Measurements from ENCODE around the gene PDCD2.
"Not testable (repeated sequence)": the region's sequence is repeated elsewhere in the genome, so short reads cannot be mapped to it uniquely, and the experiment has no call there.

Gene PDCD2

GRCh38 chr6:170545405-170545804 is 39.0 kb downstream of the PDCD2 start:
- DNase-seq = no peak

GRCh38 chr6:170542031-170542719 is 42.3 kb downstream of the PDCD2 start:
- no peak for DNase-seq

- DNase-seq = no peak
Measured at GRCh38 chr6:170537329-170537728, 47.1 kb downstream of the PDCD2 start.

GRCh38 chr6:170536671-170537070 is 47.8 kb downstream of the PDCD2 start:
- DNase-seq = no peak

GRCh38 chr6:170535004-170535403 is 49.4 kb downstream of the PDCD2 start:
- DNase-seq = no peak

GRCh38 chr6:170533792-170534191 is 50.6 kb downstream of the PDCD2 start:
- DNase-seq = no peak

GRCh38 chr6:170532867-170533488 is 51.5 kb downstream of the PDCD2 start:
- DNase-seq = no peak

GRCh38 chr6:170529839-170530469 is 54.5 kb downstream of the PDCD2 start:
- DNase-seq = peak; percentile 24 to 56 (median 50)

GRCh38 chr6:170527995-170528394 is 56.4 kb downstream of the PDCD2 start:
- DNase-seq = not testable (repeated sequence)

- DNase-seq = no peak
Measured at GRCh38 chr6:170525795-170526194, 58.6 kb downstream of the PDCD2 start.
